HG02678 (cell line): ENCODE measurements around the gene PSAT1.

Experiments used
- ATAC-seq: cut with Tn5 transposase; IDR thresholded peaks from one replicate; pipeline ENCODE4 v1.9.1; 2021; ENCODE audit warnings: mild to moderate bottlenecking, moderate library complexity; ENCODE audit not compliant: unreplicated experiment

The PSAT1 gene

DNA sequence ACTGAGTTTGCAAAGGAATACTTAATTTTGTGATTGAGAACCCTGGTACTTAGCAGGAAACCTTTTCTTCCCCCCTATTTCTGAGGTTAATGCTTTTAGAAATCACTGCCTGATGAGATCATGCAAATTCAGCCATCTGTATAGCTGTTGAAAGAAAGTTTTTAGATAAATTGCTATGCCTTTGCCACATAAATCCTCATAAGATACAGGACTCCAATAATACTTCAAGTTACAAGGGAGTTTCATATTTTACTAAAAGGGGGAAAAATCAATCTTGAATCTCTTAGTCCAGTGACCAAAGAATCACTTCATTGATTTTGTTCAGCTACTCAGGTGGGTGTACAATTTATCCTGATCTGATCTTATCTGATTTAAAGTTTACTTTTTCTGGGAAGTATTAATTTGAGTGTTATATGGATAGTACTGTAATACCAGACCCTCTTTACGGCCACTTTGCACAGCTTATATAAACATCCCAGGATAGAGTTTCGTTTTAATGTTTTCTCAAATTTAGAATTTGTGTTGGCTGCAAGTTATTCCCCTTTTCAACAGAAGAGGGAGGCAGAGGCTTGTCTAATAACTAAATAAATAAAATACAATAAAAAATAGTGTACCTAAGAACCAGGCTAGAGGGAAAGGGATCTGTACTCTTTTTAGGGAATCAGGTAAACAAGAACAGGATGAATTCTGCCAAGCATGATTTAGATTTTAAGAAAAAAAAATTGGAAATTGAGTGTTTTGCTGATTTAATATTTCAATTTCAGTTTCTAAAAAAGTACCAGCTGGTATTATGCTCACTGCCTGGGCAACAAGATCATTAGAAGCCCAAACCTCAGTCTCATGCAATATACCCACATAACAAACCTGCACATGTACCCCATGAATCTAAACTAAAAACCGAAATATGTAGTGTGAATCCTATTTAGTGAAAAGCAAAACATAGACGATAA is 69.1 kb downstream of the PSAT1 start:
- no peak for ATAC-seq

DNA sequence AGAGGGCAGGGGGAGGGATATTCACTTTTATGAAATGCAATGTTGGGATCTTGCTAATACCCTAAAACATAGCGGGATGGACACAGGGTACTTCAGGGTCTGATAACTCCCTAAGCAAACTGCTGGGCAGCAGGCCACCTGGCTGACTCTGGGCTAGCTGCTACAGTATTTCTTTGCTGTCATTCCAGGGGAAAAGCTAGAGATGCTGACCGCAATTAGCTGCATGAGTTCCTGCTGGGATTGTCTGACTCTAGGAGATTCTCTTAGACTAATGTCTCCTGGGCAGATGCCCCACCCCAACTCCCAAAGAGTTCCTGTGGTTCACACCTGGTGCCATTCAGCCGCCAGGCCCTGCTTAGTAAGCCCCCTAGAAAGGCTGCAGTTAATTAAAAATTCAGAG is 69.9 kb downstream of the PSAT1 start:
- ATAC-seq, result no peak

DNA sequence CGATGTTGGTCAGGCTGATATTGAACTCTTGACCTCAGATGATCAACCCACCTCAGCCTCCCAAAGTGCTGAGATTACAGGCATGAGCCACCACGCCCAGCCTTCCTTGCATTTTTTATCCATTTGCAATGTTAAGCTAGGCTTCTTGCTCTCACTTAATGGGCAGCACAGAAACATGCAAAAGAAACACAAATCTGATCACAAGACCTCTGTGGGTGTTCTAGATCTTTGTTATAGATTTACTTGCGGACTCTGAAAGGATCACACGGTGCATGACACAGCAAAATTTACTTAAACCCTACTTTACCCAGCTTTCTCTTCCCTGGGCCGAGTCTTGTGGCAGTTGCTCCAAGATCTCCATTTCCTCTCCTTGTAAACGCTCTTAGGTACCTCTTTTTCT is 71.3 kb downstream of the PSAT1 start:
- no peak for ATAC-seq

DNA sequence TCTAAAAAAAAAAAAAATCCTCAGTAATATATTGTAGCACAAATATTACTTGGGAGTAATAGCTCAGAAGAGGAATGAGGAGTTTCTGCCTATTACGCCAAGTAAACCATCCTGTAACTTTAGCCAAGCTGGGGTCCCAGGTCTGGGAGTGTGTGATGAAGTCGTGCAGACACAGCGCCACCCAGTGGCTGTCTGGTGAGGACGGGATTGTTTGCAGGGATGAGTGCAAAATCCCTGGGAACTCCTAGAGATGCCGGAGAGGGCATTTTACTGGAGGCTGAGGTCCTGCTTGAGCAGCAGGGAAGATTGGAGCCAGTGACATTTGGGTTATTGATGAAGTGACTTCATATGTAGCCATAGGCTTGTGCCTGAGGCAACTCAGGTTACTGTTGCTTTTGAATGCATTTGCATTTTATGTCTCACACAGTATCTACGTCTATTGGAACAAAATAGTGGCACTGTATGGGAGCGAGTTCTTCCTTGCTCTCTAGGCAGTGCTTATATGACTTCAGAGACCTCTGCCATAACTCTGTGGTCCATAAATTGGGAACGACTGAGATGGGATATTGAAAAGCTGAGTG is 72.8 kb downstream of the PSAT1 start:
- peak; percentile 73 for ATAC-seq

DNA sequence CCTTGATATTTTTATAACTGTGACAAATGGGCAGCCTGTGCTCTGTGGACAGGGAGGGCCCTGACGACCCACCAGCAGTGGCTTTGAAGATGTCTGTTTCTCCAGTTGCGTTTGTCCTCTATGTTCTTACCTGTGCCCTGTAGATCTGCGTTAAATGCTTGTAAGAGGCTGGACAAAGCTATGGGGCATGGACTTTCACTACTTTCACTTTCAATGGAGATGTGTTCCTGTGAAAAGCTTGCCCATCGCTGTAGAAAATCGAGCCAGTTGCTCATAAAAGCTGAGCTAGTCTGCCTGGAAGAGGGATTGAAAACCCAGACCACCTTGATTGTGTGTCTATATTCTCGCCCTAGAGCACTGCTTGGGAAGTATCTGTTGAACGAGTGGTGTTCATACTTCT is 74.1 kb downstream of the PSAT1 start:
- no peak for ATAC-seq

DNA sequence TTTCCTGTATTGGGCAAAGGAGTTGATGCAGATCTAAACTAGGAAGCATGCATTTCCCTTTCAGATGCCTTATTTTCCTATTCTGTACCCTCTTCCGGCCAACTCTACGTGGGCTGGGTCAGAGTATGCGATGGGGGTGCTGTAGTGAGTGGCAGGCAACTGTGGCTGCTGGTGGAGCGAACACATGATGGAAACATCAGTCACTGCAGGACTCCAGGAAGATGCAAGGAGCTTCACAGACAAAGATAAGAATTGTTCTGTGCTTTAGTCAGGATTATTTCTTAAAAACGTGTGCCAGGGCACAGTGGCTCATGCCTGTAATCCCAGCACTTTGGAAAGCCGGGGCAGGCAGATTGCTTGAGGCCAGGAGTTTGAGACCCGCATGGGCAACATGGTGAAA is 75.1 kb downstream of the PSAT1 start:
- no peak for ATAC-seq
